HepG2 (cell line): ENCODE measurements around the gene KIF21B. TPM values are rescaled to one million over a fixed set of nuclear protein-coding genes. Genes with fewer than 3 reads are reported as not detected.

Experiments used
- ATAC-seq: fragments of 200-7000 bp; cut with Tn5 transposase; 3 replicates; pipeline ENCODE4 v1.9.1; 2020; ENCODE audit warnings: mild to moderate bottlenecking, moderate library complexity
- BruUV-seq: library from RNA; stranded (reverse); fragments of 400-500 nt; replicated peaks from 2 replicates; lab custom pipeline; 2021; lab: Mats Ljungman, UMichigan
- CTCF ChIA-PET: fragments of 300-600 bp; formaldehyde crosslinking; extraction: SDS; loops from one replicate; lab custom pipeline; 2021; ENCODE audit warnings: low total read pairs, inconsistent platforms, low intra/inter-chr PET ratio; lab: Yijun Ruan, JAX
- POLR2A ChIA-PET: fragments of 350-600 bp; sonication (Branson Sonifier 250); formaldehyde crosslinking; loops from one replicate; lab custom pipeline; 2020; ENCODE audit warnings: antibody characterized with exemption, inconsistent platforms; lab: Yijun Ruan, JAX
- DNase-seq: peaks from one replicate; pipeline ENCODE4 v3.0.0-alpha.2; 2015; ENCODE audit warnings: low spot score
- FAIRE-seq: peaks from 3 replicates; lab custom pipeline; 2011; peaks lifted over from hg19 to GRCh38; lab: Jason Lieb, UNC
- H2AFZ ChIP-seq: one replicate; pipeline ENCODE4 v1.6.1; 2011; ENCODE audit warnings: low read length, inconsistent platforms
- H3K27ac ChIP-seq: fragments of 300-600 bp; 3 replicates; pipeline ENCODE4 v1.8.0; 2011; ENCODE audit warnings: mixed run types, mild to moderate bottlenecking, mixed read lengths, low read length, inconsistent platforms; ENCODE audit not compliant: insufficient read depth; ENCODE audit errors: extremely low read length
- H3K27me3 ChIP-seq, 2 experiments: fragments of 200-600 bp in 1 of 2; 2 replicates in 1 of 2; 3 replicates in 1 of 2; pipeline versions ENCODE4 v1.6.0 to v1.8.0; 2011; ENCODE audit warnings: low read length in 2 of 2, mild to moderate bottlenecking in 2 of 2, moderate library complexity in 2 of 2, inconsistent platforms in 1 of 2; ENCODE audit not compliant: insufficient read depth in 2 of 2, control insufficient read depth in 1 of 2
- H3K36me3 ChIP-seq, 2 experiments: fragments of 200-600 bp in 1 of 2; replicated peaks in 1 of 2; 2 replicates in 1 of 2; 3 replicates in 1 of 2; pipeline versions ENCODE4 v1.5.1 to v1.8.0; 2011; ENCODE audit warnings: low read length in 2 of 2, inconsistent platforms in 1 of 2; ENCODE audit not compliant: insufficient read depth in 2 of 2, control insufficient read depth in 1 of 2
- H3K4me1 ChIP-seq: 2 replicates; pipeline ENCODE4 v1.5.1; 2012; ENCODE audit warnings: low read length, inconsistent platforms; ENCODE audit not compliant: insufficient read depth
- H3K4me2 ChIP-seq: 2 replicates; pipeline ENCODE4 v1.6.0; 2011; ENCODE audit warnings: low read depth, low read length, inconsistent platforms
- H3K4me3 ChIP-seq, 3 experiments: fragments of 200-600 bp in 1 of 3; sonication (generic), shearing (Covaris generic) in 1 of 3; replicated peaks in 1 of 3; 2 replicates each; pipeline ENCODE4 v1.5.1; 2011 to 2016; ENCODE audit warnings: low read length in 3 of 3, inconsistent platforms in 2 of 3, low read depth in 2 of 3, mild to moderate bottlenecking in 2 of 3, control low read depth in 1 of 3, mixed read lengths in 1 of 3; ENCODE audit not compliant: insufficient read depth in 1 of 3
- H3K79me2 ChIP-seq: one replicate; pipeline ENCODE4 v1.6.1; 2011; ENCODE audit warnings: low read length, inconsistent platforms; ENCODE audit not compliant: insufficient read depth
- H3K9ac ChIP-seq: 2 replicates; pipeline ENCODE4 v1.6.0; 2011; ENCODE audit warnings: mild to moderate bottlenecking, low read depth, low read length, inconsistent platforms; ENCODE audit not compliant: insufficient read depth
- H3K9me3 ChIP-seq: 2 replicates; pipeline ENCODE4 v1.5.1; 2012; ENCODE audit warnings: mild to moderate bottlenecking, low read length
- H4K20me1 ChIP-seq: 2 replicates; pipeline ENCODE4 v1.6.0; 2011; ENCODE audit warnings: inconsistent platforms, mild to moderate bottlenecking, low read length, moderate library complexity; ENCODE audit not compliant: insufficient read depth
- ARID5B ChIP-seq: IDR thresholded peaks from 2 replicates; pipeline ENCODE4 v1.4.0; 2020; ENCODE audit warnings: mild to moderate bottlenecking, missing genetic modification reagents
- DNMT1 ChIP-seq: sonication (generic); formaldehyde crosslinking; IDR thresholded peaks from 2 replicates; pipeline ENCODE4 v1.5.1; 2020; ENCODE audit warnings: mild to moderate bottlenecking, missing genetic modification reagents
- EZH2 ChIP-seq: conservative IDR thresholded peaks from 2 replicates; pipeline ENCODE4 v1.6.1; 2012; ENCODE audit warnings: mild to moderate bottlenecking, low read depth, low read length, moderate library complexity
- FOXK2 ChIP-seq: fragments of 450-650 bp; IDR thresholded peaks from 2 replicates; pipeline ENCODE4 v1.6.1; 2016
- KDM3A ChIP-seq: IDR thresholded peaks from 2 replicates; pipeline ENCODE4 v1.6.1; 2018; ENCODE audit warnings: low read depth, missing compliant biosample characterization
- LBX2 ChIP-seq: sonication (generic); formaldehyde crosslinking; IDR thresholded peaks from 2 replicates; pipeline ENCODE4 v1.5.0; 2020; ENCODE audit warnings: missing genetic modification reagents, mild to moderate bottlenecking, borderline replicate concordance
- MYC ChIP-seq: sonication (generic); formaldehyde crosslinking; IDR thresholded peaks from 2 replicates; pipeline ENCODE4 v1.9.0; 2021; ENCODE audit warnings: missing genetic modification reagents, borderline replicate concordance
- NBN ChIP-seq: fragments of 450-650 bp; conservative IDR thresholded peaks from 2 replicates; pipeline ENCODE4 v1.6.1; 2017
- SMAD1 ChIP-seq: sonication (generic); formaldehyde crosslinking; IDR thresholded peaks from 2 replicates; pipeline ENCODE4 v1.4.0; 2020; ENCODE audit warnings: missing genetic modification reagents, low read depth, mild to moderate bottlenecking, borderline replicate concordance
- ZBTB8A ChIP-seq: sonication (generic); formaldehyde crosslinking; IDR thresholded peaks from 2 replicates; pipeline ENCODE4 v1.4.0; 2020; ENCODE audit warnings: mild to moderate bottlenecking, low read depth, missing genetic modification reagents, borderline replicate concordance
- ZNF646 ChIP-seq: sonication (generic); formaldehyde crosslinking; IDR thresholded peaks from 2 replicates; pipeline ENCODE4 v1.9.0; 2021; ENCODE audit warnings: mild to moderate bottlenecking, missing genetic modification reagents
- ZNF891 ChIP-seq: sonication (generic); formaldehyde crosslinking; IDR thresholded peaks from 2 replicates; pipeline ENCODE4 v1.5.0; 2020; ENCODE audit warnings: mild to moderate bottlenecking, missing genetic modification reagents
- ZSCAN12 ChIP-seq: sonication (generic); formaldehyde crosslinking; IDR thresholded peaks from 2 replicates; pipeline ENCODE4 v1.9.0; 2021; ENCODE audit warnings: mild to moderate bottlenecking, missing genetic modification reagents
- WGBS: methylation state at CpG from one replicate; pipeline ENCODE4 v1.1.6; 2017; ENCODE audit warnings: low lambda C conversion rate; 5-methylcytosine and 5-hydroxymethylcytosine counted together
- in situ Hi-C: cut with HindIII; loops from 2 replicates; pipeline ENCODE4 v1.10.0; 2017; ENCODE audit warnings: low pct_unique_long_range_greater_than_20kb; ENCODE audit not compliant: extremely low pct_ligation_motif_present
- intact Hi-C: fragments of 100-400 bp; cut with micrococcal nuclease; formaldehyde crosslinking; loops from one replicate; pipeline ENCODE4 v1.10.0; 2022; ENCODE audit not compliant: unreplicated experiment
- polyA plus RNA-seq, 8 experiments: library from polyadenylated mRNA; depleted of rRNA in 3 of 8; stranded (reverse) in 7 of 8; unstranded in 1 of 8; fragments of >200 nt; fragmentation: Illumina TruSeq in 4 of 8; extraction: Trizol in 4 of 8; gene quantifications; 2 replicates each; pipeline versions ENCODE4 v1.2.1 to v1.2.3, GENCODE V29; 2011 to 2016; ENCODE audit warnings: low read depth in 4 of 8, missing spikeins in 1 of 8, mixed read lengths in 1 of 8; ENCODE audit not compliant: insufficient read depth in 1 of 8
- total RNA-seq, 5 experiments: library from RNA; depleted of rRNA; stranded (reverse); fragments of >200 nt; fragmentation: Illumina TruSeq; extraction: Trizol; gene quantifications; 2 replicates each; pipeline ENCODE4 v1.2.3, GENCODE V29; 2016; ENCODE audit warnings: low read depth in 1 of 5

KIF21B gene
- total and polyA plus RNA-seq, 2 of the 13 experiments (the other 11 are each of a cell fraction or from before 2014, with no cell fraction given) = 0.17 to 0.20 TPM

GRCh38 chr1:201008666-201009360, 14.7 kb downstream of the KIF21B start (continued):
- no peak for TF ChIP-seq ARID5B (CRISPR knock-in tag)
- TF ChIP-seq MYC (CRISPR knock-in tag) = no peak
- no peak for TF ChIP-seq ZSCAN12 (CRISPR knock-in tag)
- TF ChIP-seq KDM3A (CRISPR knock-in tag) = no peak
- TF ChIP-seq EZH2 = no peak
- no peak for TF ChIP-seq SMAD1

GRCh38 chr1:201007481-201007880, 16.0 kb downstream of the KIF21B start:
- intact Hi-C loops = no loop called here
- FAIRE-seq = no peak
- DNase-seq = no peak
- Histone ChIP-seq H3K27ac (no peak overlapping the region), H3K4me3 (no peak overlapping the region), H3K79me2 (no peaks in the 10 kb centered on the region), H4K20me1 (no peaks in the 10 kb centered on the region), H2AFZ (no peak overlapping the region), H3K9me3 (no peaks in the 10 kb centered on the region), H3K9ac (no peak overlapping the region), H3K27me3 (no peaks in the 10 kb centered on the region; a peak in 1 of 5 replicates), H3K36me3 (no peaks in the 10 kb centered on the region), H3K4me1 (no peaks in the 10 kb centered on the region), H3K4me2 (no peak overlapping the region)
- WGBS = 97% methylated on average over 5 of the region's 5 CpGs
- ChIA-PET CTCF (no interaction called here), POLR2A (no interaction called here)
- no TSS peak for BruUV-seq
- ATAC-seq = no peak
- in situ Hi-C loops = no loop called here
- TF ChIP-seq FOXK2 = no peak
- no peak for TF ChIP-seq LBX2 (CRISPR knock-in tag)
- no peak for TF ChIP-seq NBN
- TF ChIP-seq ZBTB8A (CRISPR knock-in tag) = no peak
- peak; percentile 55; the same call in 1 of the 2 replicates for TF ChIP-seq ZNF646 (CRISPR knock-in tag)
- no peak for TF ChIP-seq DNMT1
- no peak for TF ChIP-seq ZNF891
